ENCODE measurements around the gene SMIM27. TPM values are rescaled to one million over a fixed set of nuclear protein-coding genes. Genes with fewer than 3 reads are reported as not detected.

Gene SMIM27, protein sequence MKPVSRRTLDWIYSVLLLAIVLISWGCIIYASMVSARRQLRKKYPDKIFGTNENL
- 25.4 TPM for polyA plus RNA-seq (2013, experiment 1 of 2)
- polyA plus RNA-seq (2013, experiment 2 of 2), result 24.7 TPM

DNA sequence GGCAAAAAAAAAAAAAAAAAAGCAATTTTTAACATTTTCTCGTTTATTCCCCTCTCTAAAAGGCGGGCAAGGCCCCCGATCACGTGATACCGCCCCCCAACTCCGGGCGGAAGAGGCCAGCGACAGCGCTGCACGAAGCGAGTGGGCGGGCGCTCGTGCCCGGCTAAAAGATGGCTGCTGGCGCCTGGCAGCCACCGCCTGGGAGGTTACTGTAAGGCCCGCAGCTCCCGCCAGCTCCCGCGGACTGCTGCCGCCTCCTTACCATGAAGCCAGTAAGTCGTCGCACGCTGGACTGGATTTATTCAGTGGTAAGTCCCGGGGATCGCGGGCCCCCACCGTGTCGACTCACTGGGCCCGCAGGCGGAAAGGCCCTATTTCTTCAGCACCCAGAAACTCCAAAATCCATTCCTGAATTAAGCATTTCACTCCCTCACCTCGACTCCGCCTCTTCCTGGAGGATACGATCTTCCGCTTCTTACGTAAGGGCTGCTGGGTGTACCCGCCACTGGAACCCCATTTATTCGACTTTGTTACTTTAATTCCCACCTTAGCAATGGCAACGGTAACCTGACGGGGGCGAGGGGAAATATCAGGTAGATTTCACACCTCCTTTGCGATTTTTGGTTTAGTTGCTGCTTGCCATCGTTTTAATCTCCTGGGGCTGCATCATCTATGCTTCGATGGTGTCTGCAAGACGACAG lies at the start of gene SMIM27, which contains the start of gene TOPORS:
Gene SMIM27, plus strand, starts transcription at position 156 of the 701 bp plus-strand sequence. Its CDS starts 108 bp downstream, at position 264.
Gene TOPORS, minus strand, starts transcription at position 415 of the 701 bp plus-strand sequence. Its CDS starts 150 bp downstream, at position 265.
- peaks cover 35% of the 10 kb centered on the region for H3K79me2 ChIP-seq (ENCODE audit: control insufficient read depth, insufficient read depth, low read length)
- H3K18ac ChIP-seq (ENCODE audit: low read length), result peak within 1 kb of the TSS; percentile 90
- H2BK5ac ChIP-seq (ENCODE audit: low read length), result peak within 1 kb of the TSS; percentile 92
- no peaks in the 10 kb centered on the region for H3K4me1 ChIP-seq (ENCODE audit: control insufficient read depth, low read depth, low read length)
- peak within 1 kb of the TSS; percentile 92 for H3K9ac ChIP-seq (ENCODE audit: low read length)
- H3K79me1 ChIP-seq (ENCODE audit: low read length), result peaks cover 3% of the 10 kb centered on the region
- no peak within 1 kb of the TSS for H2AK5ac ChIP-seq (ENCODE audit: low read length)
- H2BK15ac ChIP-seq (replicated peaks; ENCODE audit: low read depth), result no peak within 1 kb of the TSS
- peak within 1 kb of the TSS; percentile 95 for H3K56ac ChIP-seq (ENCODE audit: low read length)
- H3K4me2 ChIP-seq (ENCODE audit: low read length), result peak within 1 kb of the TSS; percentile 77
- peak within 1 kb of the TSS; percentile 84 for H3K4me3 ChIP-seq (ENCODE audit: low read length)
- peak within 1 kb of the TSS; percentile 95 for H2BK120ac ChIP-seq (ENCODE audit: low read depth, low read length)
- no peak within 1 kb of the TSS for H3K23ac ChIP-seq (ENCODE audit: low read length)
- H3K27me3 ChIP-seq (ENCODE audit: insufficient read depth, low read length, poor library complexity), result no peaks in the 10 kb centered on the region
- DNase-seq, result peak; percentile 95
- peak within 1 kb of the TSS; percentile 85 for H3K27ac ChIP-seq (ENCODE audit: low read depth, low read length)
- WGBS (ENCODE audit: extremely low coverage, insufficient coverage, low lambda C conversion rate), result no CpG with 5 or more reads among the region's 46 CpGs
- H4K8ac ChIP-seq (ENCODE audit: low read depth, low read length), result peak within 1 kb of the TSS; percentile 87
- peak within 1 kb of the TSS; percentile 96 for H3K4ac ChIP-seq (ENCODE audit: low read depth, low read length)
- H4K5ac ChIP-seq (ENCODE audit: low read length), result no peak within 1 kb of the TSS
- no peaks in the 10 kb centered on the region for H3K36me3 ChIP-seq (ENCODE audit: control insufficient read depth, insufficient read depth, low read length)

- no peak overlapping the region for H3K56ac ChIP-seq (ENCODE audit: low read length)
- no peak overlapping the region for H2AK5ac ChIP-seq (ENCODE audit: low read length)
- no peaks in the 10 kb centered on the region for H3K4me1 ChIP-seq (ENCODE audit: control insufficient read depth, low read depth, low read length)
- no peak overlapping the region for H3K23ac ChIP-seq (ENCODE audit: low read length)
- no peaks in the 10 kb centered on the region for H3K36me3 ChIP-seq (ENCODE audit: control insufficient read depth, insufficient read depth, low read length)
- peak; percentile 58 for DNase-seq
- H3K27ac ChIP-seq (ENCODE audit: low read depth, low read length), result no peak overlapping the region
- no CpG with 5 or more reads among the region's 4 CpGs for WGBS (ENCODE audit: extremely low coverage, insufficient coverage, low lambda C conversion rate)
- no peak overlapping the region for H3K4me3 ChIP-seq (ENCODE audit: low read length)
- no peak overlapping the region for H3K4me2 ChIP-seq (ENCODE audit: low read length)
- H2BK120ac ChIP-seq (ENCODE audit: low read depth, low read length), result no peak overlapping the region
- H3K79me1 ChIP-seq (ENCODE audit: low read length), result no peaks in the 10 kb centered on the region
- H3K18ac ChIP-seq (ENCODE audit: low read length), result no peak overlapping the region
- no peak overlapping the region for H2BK5ac ChIP-seq (ENCODE audit: low read length)
- H4K8ac ChIP-seq (ENCODE audit: low read depth, low read length), result no peak overlapping the region
- no peaks in the 10 kb centered on the region for H3K79me2 ChIP-seq (ENCODE audit: control insufficient read depth, insufficient read depth, low read length)
- H4K5ac ChIP-seq (ENCODE audit: low read length), result no peak overlapping the region
- H3K4ac ChIP-seq (ENCODE audit: low read depth, low read length), result no peak overlapping the region
- H3K27me3 ChIP-seq (ENCODE audit: insufficient read depth, low read length, poor library complexity), result no peaks in the 10 kb centered on the region
- H2BK15ac ChIP-seq (replicated peaks; ENCODE audit: low read depth), result no peak overlapping the region
- H3K9ac ChIP-seq (ENCODE audit: low read length), result no peak overlapping the region
Measured at GRCh38 chr9:32502464-32502863, 49.7 kb upstream of the SMIM27 start.

DNA sequence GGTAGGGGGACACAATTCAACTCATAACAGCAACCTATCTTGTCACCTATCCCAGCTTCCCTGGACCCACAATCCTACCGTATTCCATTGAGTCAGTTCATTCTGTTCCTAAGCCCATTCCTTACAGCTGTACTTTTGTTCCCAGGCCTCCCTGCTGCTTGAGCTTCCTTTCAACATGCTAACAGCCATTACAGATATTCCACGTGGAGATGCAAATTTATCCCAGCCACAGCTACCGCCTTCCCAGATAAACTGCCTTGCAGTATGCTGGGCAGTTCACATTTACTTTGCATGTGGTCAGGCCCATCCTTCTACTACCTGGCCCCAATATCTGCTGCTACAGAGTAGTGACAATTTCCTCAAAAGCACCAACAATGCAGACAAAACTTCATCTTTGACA lies 49.1 kb upstream of the SMIM27 start:
- Histone ChIP-seq H3K18ac (ENCODE audit: low read length) (no peak overlapping the region), H3K4me2 (ENCODE audit: low read length) (no peak overlapping the region), H3K4me1 (ENCODE audit: control insufficient read depth, low read depth, low read length) (no peaks in the 10 kb centered on the region), H3K23ac (ENCODE audit: low read length) (no peak overlapping the region), H3K27me3 (ENCODE audit: insufficient read depth, low read length, poor library complexity) (no peaks in the 10 kb centered on the region), H2AK5ac (ENCODE audit: low read length) (no peak overlapping the region), H3K27ac (ENCODE audit: low read depth, low read length) (no peak overlapping the region), H3K4ac (ENCODE audit: low read depth, low read length) (no peak overlapping the region), H2BK5ac (ENCODE audit: low read length) (no peak overlapping the region), H2BK120ac (ENCODE audit: low read depth, low read length) (no peak overlapping the region), H3K56ac (ENCODE audit: low read length) (no peak overlapping the region), H3K9ac (ENCODE audit: low read length) (no peak overlapping the region), H4K8ac (ENCODE audit: low read depth, low read length) (no peak overlapping the region), H3K36me3 (ENCODE audit: control insufficient read depth, insufficient read depth, low read length) (no peaks in the 10 kb centered on the region), H3K4me3 (ENCODE audit: low read length) (no peak overlapping the region), H3K79me1 (ENCODE audit: low read length) (no peaks in the 10 kb centered on the region), H2BK15ac (replicated peaks; ENCODE audit: low read depth) (no peak overlapping the region), H3K79me2 (ENCODE audit: control insufficient read depth, insufficient read depth, low read length) (no peaks in the 10 kb centered on the region), H4K5ac (ENCODE audit: low read length) (no peak overlapping the region)
- peak; percentile 39 for DNase-seq
- no CpG with 5 or more reads among the region's 3 CpGs for WGBS (ENCODE audit: extremely low coverage, insufficient coverage, low lambda C conversion rate)

DNA sequence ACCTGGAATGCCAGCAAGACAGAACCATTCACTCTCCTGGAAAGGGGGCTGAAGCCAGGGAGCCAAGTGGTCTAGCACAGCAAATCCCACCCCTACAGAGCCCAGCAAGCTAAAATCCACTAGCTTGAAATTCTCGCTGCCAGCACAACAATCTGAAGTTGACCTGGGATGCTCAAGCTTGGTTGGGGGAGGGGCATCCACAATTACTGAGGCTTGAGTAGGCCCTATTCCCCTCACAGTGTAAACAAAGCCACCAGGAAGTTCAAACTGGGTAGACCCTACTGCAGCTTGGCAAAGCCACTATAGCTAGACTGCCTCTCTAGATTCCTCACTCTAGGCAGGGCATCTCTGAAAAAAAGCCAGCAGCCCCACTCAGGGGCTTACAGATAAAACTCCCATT lies 43.4 kb upstream of the SMIM27 start:
- Histone ChIP-seq H2BK120ac (ENCODE audit: low read depth, low read length) (no peak overlapping the region), H4K8ac (ENCODE audit: low read depth, low read length) (no peak overlapping the region), H2AK5ac (ENCODE audit: low read length) (no peak overlapping the region), H3K27ac (ENCODE audit: low read depth, low read length) (no peak overlapping the region), H3K4me1 (ENCODE audit: control insufficient read depth, low read depth, low read length) (peaks cover 2% of the 10 kb centered on the region), H3K18ac (ENCODE audit: low read length) (no peak overlapping the region), H3K4me3 (ENCODE audit: low read length) (no peak overlapping the region), H3K36me3 (ENCODE audit: control insufficient read depth, insufficient read depth, low read length) (no peaks in the 10 kb centered on the region), H3K4me2 (ENCODE audit: low read length) (no peak overlapping the region), H2BK15ac (replicated peaks; ENCODE audit: low read depth) (no peak overlapping the region), H3K79me2 (ENCODE audit: control insufficient read depth, insufficient read depth, low read length) (no peaks in the 10 kb centered on the region), H4K5ac (ENCODE audit: low read length) (no peak overlapping the region), H3K9ac (ENCODE audit: low read length) (no peak overlapping the region), H3K4ac (ENCODE audit: low read depth, low read length) (no peak overlapping the region), H2BK5ac (ENCODE audit: low read length) (no peak overlapping the region), H3K23ac (ENCODE audit: low read length) (no peak overlapping the region), H3K27me3 (ENCODE audit: insufficient read depth, low read length, poor library complexity) (no peaks in the 10 kb centered on the region), H3K56ac (ENCODE audit: low read length) (no peak overlapping the region), H3K79me1 (ENCODE audit: low read length) (no peaks in the 10 kb centered on the region)
- peak; percentile 55 for DNase-seq
- no CpG with 5 or more reads among the region's 1 CpG for WGBS (ENCODE audit: extremely low coverage, insufficient coverage, low lambda C conversion rate)

- DNase-seq, result no peak
- no peaks in the 10 kb centered on the region for H3K36me3 ChIP-seq (ENCODE audit: control insufficient read depth, insufficient read depth, low read length)
- no peak overlapping the region for H2BK5ac ChIP-seq (ENCODE audit: low read length)
- H3K4me2 ChIP-seq (ENCODE audit: low read length), result no peak overlapping the region
- no peak overlapping the region for H3K4me3 ChIP-seq (ENCODE audit: low read length)
- no peak overlapping the region for H3K9ac ChIP-seq (ENCODE audit: low read length)
- H3K23ac ChIP-seq (ENCODE audit: low read length), result no peak overlapping the region
- no peaks in the 10 kb centered on the region for H3K4me1 ChIP-seq (ENCODE audit: control insufficient read depth, low read depth, low read length)
- no peaks in the 10 kb centered on the region for H3K27me3 ChIP-seq (ENCODE audit: insufficient read depth, low read length, poor library complexity)
- H4K5ac ChIP-seq (ENCODE audit: low read length), result no peak overlapping the region
- H4K8ac ChIP-seq (ENCODE audit: low read depth, low read length), result no peak overlapping the region
- no peak overlapping the region for H3K56ac ChIP-seq (ENCODE audit: low read length)
- H3K27ac ChIP-seq (ENCODE audit: low read depth, low read length), result no peak overlapping the region
- H3K79me1 ChIP-seq (ENCODE audit: low read length), result no peaks in the 10 kb centered on the region
- H2BK120ac ChIP-seq (ENCODE audit: low read depth, low read length), result no peak overlapping the region
- no peak overlapping the region for H3K4ac ChIP-seq (ENCODE audit: low read depth, low read length)
- H3K18ac ChIP-seq (ENCODE audit: low read length), result no peak overlapping the region
- H3K79me2 ChIP-seq (ENCODE audit: control insufficient read depth, insufficient read depth, low read length), result no peaks in the 10 kb centered on the region
- no peak overlapping the region for H2AK5ac ChIP-seq (ENCODE audit: low read length)
- no peak overlapping the region for H2BK15ac ChIP-seq (replicated peaks; ENCODE audit: low read depth)
Measured at GRCh38 chr9:32516241-32516640, 35.9 kb upstream of the SMIM27 start.
